Astrocyte of the spinal cord (primary cell): ENCODE measurements around the gene CCDC89.
"Not testable (repeated sequence)": the region's sequence is repeated elsewhere in the genome, so short reads cannot be mapped to it uniquely, and the experiment has no call there.

Source experiments
- DNase-seq: peaks from one replicate; pipeline ENCODE4 v3.0.0; 2011; ENCODE audit warnings: low read depth, low spot score
- H3K4me3 ChIP-seq: 2 replicates; pipeline ENCODE4 v1.5.1; 2011; ENCODE audit warnings: low read depth, mild to moderate bottlenecking, low read length, moderate library complexity
- in situ Hi-C: cut with HindIII; loops from 2 replicates; pipeline ENCODE4 v1.10.0; 2017; ENCODE audit warnings: low sequenced_read_pairs
- TF ChIP-seq, protein P1 (sequence below): IDR thresholded peaks from 2 replicates; pipeline ENCODE4 v1.5.1; 2012; ENCODE audit warnings: low read depth, mild to moderate bottlenecking, low read length, inconsistent platforms

The CCDC89 gene

DNA sequence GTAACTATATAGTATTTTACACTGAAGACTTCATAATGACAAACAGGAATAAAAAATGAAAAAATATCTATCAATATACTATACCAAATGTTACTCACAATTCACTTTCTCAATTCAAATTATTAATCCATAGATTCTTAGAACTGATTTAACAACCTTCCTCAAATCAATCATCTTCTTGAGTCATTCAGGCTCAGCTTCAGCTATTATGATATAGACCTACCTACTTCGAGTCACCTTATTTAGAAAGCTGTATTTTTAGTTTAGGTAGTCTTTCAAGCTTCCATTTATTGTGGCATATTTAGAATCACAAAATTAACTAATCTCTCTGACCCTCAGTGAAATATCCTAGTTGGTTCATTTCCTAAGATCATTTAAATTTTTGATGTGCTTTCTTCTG is 29.2 kb downstream of the CCDC89 start:
- no peak overlapping the region for H3K4me3 ChIP-seq
- DNase-seq: no peak
- TF ChIP-seq, protein P1, sequence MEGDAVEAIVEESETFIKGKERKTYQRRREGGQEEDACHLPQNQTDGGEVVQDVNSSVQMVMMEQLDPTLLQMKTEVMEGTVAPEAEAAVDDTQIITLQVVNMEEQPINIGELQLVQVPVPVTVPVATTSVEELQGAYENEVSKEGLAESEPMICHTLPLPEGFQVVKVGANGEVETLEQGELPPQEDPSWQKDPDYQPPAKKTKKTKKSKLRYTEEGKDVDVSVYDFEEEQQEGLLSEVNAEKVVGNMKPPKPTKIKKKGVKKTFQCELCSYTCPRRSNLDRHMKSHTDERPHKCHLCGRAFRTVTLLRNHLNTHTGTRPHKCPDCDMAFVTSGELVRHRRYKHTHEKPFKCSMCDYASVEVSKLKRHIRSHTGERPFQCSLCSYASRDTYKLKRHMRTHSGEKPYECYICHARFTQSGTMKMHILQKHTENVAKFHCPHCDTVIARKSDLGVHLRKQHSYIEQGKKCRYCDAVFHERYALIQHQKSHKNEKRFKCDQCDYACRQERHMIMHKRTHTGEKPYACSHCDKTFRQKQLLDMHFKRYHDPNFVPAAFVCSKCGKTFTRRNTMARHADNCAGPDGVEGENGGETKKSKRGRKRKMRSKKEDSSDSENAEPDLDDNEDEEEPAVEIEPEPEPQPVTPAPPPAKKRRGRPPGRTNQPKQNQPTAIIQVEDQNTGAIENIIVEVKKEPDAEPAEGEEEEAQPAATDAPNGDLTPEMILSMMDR: no peak
- in situ Hi-C loops: no loop called here

- H3K4me3 ChIP-seq, in situ Hi-C loops, DNase-seq: not testable (repeated sequence)
Observed at GRCh38 chr11:85654343-85654742, 31.7 kb downstream of the CCDC89 start.

- H3K4me3 ChIP-seq: no peak overlapping the region
- in situ Hi-C loops: no loop called here
- no peak for DNase-seq
- TF ChIP-seq, protein P1: no peak
Observed at GRCh38 chr11:85652786-85653447, 33.1 kb downstream of the CCDC89 start.

GRCh38 chr11:85651118-85651517 is 34.9 kb downstream of the CCDC89 start:
- DNase-seq: no peak
- no peak overlapping the region for H3K4me3 ChIP-seq
- TF ChIP-seq, protein P1: no peak
- in situ Hi-C loops: no loop called here

DNA sequence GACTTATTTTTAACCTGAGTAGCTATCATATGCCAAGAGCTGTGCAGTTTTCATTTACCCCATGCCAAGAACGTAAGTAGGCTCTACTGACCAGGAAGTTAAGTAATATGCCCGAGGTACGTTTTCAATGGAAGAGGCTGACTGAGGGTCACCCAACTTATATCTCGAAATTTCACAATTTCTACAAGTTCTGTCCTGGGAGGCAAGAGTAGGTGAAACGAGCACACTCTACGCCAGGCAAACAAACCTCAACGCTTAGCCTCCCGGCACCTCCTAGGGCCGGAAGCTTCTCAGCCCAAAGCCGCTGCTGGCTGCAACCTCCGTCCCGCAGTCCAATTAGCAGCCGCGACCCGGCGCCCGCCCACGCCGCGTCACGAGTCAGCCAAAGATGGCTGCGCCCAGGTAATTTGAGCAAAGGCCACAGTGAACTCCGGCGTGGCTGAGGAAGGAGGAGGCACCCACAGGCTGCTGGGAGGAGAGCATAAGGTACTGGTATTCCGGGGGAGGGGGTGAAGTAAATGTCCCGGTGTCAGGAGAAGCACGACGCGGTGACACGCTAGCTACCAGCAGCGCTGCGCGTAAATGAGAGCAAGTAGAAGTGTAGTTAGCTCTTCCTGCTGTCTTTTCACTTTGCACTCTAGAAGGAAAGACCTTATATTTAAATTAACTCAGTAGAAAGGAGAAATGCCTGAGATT is 38.2 kb downstream of the CCDC89 start, which contains the start of gene TMEM126A:
TMEM126A (plus strand) TSS at position 364 of the 696 bp plus-strand sequence. CDS start 2,289 bp downstream, outside the sequence.
- in situ Hi-C loops: no loop called here
- peak; percentile 84 for DNase-seq
- peak within 1 kb of the TSS; percentile 76 for H3K4me3 ChIP-seq
- TF ChIP-seq, protein P1: no peak

DNA sequence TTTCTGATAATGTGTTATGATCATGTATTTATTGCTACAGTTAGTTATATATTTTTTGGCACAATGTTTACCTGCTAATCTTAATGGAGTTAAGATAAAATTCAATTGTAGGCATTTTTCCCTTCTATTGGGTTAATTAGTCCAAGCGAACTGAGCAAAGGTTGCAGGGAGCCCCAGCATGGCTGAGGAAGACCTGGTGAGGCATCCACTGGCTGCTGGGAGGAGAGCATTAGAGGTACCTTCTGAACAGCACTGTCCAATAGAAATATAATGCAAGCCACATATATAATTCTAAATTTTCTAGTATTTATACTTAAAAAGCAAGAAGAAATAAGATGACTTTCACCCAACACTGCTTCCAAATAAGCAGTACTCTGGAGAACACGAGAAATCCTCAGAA is 38.9 kb downstream of the CCDC89 start:
- no peak for DNase-seq
- H3K4me3 ChIP-seq: peak overlapping the region; percentile 76
- in situ Hi-C loops: no loop called here
- TF ChIP-seq, protein P1: no peak

- DNase-seq: no peak
- in situ Hi-C loops: no loop called here
- TF ChIP-seq, protein P1: no peak
- no peak overlapping the region for H3K4me3 ChIP-seq
Observed at GRCh38 chr11:85643191-85643614, 42.8 kb downstream of the CCDC89 start.
